HG02642 (cell line): ENCODE results near the gene HCN3.

Experiments
- ATAC-seq: cut with Tn5 transposase; IDR thresholded peaks from one replicate; pipeline ENCODE4 v1.9.1; 2021; ENCODE audit warnings: mild to moderate bottlenecking; ENCODE audit not compliant: unreplicated experiment, poor library complexity

The HCN3 gene

GRCh38 chr1:155253797-155254196 is 23.5 kb upstream of the HCN3 start:
- ATAC-seq, result no peak

DNA sequence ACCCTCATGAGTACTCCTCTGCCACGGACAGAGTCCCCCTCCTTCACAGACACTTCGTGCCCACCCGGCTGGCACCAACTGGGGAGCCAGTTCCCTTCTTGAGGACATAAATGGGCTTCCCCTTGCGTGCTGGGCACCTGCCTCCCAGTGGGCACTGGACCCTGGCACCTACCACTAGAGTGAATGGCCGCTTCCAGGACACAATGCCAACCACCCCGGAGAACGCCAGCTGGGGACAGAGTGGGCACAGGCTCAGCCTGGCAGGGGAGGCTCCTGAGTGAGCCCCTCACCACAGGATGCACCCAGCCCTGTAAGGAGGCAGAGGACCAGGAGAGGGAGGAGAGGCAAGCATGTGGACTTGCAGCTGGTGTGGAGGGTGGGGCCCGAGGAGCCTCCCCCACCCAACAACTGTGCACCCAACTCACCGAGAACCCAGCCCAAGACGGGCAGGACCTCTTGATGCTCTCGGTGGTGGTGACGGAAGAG is 23.0 kb upstream of the HCN3 start:
- ATAC-seq, result no peak

GRCh38 chr1:155254714-155255242 is 22.5 kb upstream of the HCN3 start:
- ATAC-seq, result no peak

DNA sequence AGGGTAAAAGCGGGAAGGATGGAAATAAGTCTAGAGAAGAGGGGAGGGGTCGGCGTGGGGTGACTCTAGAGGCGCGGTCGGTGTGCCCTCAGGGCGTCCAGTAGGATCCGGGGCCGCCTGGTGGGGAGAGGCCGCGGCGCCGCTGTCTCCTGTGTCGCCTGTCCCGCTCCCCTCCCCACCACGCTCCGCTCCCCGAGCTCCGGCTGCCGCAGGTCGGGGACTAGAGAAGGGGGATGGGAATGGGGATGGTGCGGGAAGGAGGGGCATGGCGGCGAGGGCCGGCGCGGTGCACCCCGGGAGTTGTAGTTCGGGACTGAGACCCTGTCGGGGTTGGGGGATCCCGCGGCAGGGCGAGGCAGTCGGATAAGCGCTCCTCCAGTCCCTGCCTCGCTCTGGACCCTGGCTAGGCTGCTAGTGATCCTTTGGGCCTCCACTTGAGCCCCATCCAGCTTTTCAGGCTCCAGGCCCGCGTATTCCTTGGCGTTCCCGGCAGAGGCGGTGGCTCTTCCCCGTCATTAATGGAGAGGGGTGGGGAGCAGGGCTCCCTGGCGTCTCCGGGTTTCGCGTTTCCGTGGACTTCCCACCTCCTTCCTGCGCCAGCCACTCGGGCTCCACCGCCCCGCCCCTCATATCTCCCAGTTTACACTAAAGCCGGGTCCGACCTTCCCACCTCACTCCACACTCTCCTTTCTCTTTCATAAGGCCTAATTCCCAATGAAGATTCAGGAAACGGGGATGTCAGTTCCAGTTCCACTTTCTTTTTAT is 21.8 kb upstream of the HCN3 start, which contains the start of gene ENTREP3:
ENTREP3 (minus strand) TSS at position 241 of the 765 bp plus-strand sequence. CDS start 606 bp downstream, outside the sequence.
- peak; percentile 57 for ATAC-seq

GRCh38 chr1:155256058-155256852 is 21.0 kb upstream of the HCN3 start:
- no peak for ATAC-seq

DNA sequence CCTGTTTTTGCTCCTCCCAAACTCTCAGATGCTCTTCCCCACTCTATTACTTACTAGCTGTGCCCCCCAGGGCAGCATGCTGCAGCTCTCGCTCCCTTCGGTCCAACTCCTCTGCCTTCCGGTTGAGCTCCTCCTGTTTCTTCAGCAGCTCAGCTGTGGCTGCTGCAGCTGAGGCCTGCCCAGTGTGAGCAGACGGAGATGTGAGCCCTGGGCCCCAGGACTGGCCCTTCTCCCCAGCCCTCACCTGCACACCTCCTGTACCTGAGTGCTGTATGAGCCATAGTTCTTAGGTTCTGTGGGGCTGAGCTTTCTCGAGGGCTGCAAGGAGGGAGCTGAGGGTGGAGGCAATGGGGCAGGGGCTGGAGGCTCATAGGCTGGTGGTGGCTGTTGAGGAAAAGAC is 17.0 kb upstream of the HCN3 start:
- ATAC-seq, result no peak

DNA sequence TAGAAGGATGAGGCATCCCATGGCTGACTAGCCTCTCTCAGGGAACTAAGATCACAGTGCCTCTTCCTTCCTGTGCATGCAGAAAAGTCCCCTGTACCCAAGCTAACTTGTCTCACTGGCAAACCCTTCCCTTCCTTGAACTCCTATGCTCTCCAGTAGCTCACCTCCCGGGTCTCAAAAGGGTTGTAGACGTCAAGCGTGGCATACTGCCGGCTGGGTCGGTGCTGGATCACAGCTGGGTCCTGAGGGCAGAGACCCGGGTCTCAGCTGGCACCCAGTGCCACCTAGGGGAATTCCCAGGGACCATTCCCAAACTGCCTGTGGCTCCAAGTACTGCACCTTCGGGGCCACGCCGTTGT is 15.8 kb upstream of the HCN3 start:
- peak; percentile 9 for ATAC-seq

GRCh38 chr1:155261852-155262673 is 15.2 kb upstream of the HCN3 start, which contains the start of gene SCAMP3:
TSS of gene SCAMP3 (minus strand) at chr1:155262360. CDS start at chr1:155262151, 209 bp downstream.
- ATAC-seq, result peak; percentile 90

DNA sequence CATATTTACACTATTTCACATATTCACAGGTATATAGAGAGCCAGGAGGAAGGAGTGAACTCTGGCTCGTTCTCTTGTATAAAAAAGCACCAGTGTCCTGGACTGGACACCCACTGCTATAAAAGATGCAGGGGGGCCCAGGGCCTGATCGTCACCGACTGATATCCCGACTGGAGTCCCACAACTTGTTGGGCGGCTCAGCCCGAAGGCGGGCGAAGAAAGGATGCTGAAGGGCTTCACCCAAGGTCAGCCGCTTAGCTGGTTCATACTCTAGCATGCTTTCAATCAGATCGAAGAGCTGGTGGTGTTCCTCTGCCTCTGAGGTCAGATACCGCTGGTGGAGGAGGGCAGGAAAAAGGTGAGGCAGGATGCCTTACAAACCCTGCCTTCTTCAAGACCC is 14.2 kb upstream of the HCN3 start:
- no peak for ATAC-seq

- ATAC-seq, result no peak
Measured at GRCh38 chr1:155266553-155266952, 10.7 kb upstream of the HCN3 start.

- ATAC-seq, result no peak
Measured at GRCh38 chr1:155267373-155267772, 9.9 kb upstream of the HCN3 start.

- no peak for ATAC-seq
Measured at GRCh38 chr1:155268630-155269029, 8.6 kb upstream of the HCN3 start.

DNA sequence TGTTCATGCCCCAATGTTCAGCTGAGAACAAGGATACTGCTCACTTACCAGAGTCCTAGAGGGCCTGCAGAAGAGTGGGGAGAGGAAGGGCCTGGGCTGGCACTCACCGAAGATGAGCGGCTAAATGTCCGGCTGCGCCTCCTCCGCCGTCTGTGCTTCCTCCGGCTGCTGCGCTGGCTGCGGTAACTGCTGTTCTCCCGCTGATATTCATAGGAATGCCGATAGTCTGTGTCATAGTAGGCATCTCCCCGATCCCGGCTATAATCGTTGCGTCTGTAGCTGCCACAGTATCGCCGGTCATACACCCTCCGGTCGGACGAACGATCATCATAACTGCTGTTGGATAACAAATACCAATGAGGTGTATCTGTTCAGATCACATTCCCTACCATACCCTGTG is 7.9 kb upstream of the HCN3 start:
- ATAC-seq, result no peak

GRCh38 chr1:155272466-155273342 is 4.6 kb upstream of the HCN3 start:
- peak; percentile 41 for ATAC-seq

DNA sequence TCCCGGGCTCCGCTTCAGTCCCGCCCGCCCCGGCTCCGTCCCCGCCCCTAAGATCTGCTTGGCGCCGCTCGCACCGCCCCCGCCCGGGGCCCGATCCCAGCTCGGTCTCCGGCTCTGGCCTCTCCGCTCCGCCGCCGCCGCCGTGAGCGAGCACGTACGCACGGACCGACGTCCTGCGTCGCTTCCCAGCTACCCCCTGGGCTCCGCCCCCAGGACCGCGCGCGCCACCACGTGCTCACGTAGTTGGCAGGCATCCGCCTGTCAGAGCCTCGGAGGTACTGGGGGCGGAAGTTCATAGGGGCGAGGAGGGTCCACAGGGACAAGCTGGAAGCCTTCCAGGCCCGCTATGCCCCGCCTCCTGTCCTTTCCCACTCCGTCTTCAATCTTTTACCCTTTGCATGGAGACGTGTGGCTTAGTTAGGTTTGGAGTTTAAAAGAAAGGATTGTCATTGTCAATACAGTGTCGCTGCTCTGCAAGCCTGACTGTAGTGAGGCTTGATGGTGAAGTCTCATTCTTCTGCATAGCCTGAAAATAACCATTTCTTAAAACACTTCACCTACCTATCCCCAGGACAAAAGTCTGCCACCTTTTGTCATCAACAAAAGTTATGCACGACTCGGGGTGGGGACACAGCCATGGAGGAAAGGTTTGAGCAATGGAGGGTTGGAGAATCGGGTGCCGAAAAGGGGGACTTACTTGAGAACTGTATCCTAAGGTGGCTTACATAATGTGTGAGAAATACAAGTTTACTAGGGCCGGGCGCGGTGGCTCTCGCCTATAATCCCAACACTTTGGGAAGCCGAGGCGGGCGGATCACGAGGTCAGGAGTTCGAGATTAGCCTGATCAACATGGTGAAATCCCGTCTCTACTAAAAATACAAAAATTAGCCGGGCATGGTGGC is 3.7 kb upstream of the HCN3 start, which contains the start of gene CLK2:
CLK2 (minus strand) TSS at position 162 of the 903 bp plus-strand sequence. CDS start 2,527 bp downstream, outside the sequence.
- peak; percentile 82 for ATAC-seq

DNA sequence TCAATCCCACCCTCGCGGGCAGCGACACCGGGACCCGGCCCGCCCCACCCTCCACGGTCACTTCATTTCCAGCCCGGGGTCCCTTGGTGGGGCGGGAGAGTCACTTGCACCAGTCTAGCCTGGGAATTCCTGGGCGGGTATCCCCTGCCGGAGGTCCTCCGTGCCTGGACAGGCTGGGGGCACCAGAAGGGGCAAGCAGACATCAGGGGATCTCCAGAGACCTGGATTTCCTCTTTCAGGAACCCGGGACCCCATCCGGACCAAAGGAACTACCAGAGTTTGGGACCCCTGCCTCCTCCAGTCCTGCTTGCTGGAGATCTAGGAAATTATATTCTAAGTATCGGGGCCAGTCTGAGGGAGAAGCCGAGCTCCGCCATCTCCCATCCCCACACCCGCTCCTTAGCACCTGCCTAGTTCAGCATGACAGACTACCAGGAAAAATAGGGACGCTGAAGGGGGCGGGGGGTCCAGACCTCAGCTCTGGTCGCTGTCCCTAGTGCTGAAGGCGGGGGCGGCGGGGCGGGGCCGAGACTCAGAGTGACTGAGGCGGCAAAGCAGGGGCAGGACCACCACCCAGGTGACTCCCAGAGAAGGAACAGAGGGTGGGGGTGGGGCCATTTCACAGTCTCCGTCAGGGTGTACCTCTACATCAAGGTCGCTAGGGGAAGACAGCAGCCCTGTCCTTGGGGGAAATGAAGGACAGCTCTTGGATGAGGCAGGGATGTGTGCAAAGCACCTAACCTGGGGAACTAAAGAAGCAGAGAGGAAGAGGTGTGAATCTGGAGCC is 832 bp downstream of the HCN3 start:
- ATAC-seq, result no peak

DNA sequence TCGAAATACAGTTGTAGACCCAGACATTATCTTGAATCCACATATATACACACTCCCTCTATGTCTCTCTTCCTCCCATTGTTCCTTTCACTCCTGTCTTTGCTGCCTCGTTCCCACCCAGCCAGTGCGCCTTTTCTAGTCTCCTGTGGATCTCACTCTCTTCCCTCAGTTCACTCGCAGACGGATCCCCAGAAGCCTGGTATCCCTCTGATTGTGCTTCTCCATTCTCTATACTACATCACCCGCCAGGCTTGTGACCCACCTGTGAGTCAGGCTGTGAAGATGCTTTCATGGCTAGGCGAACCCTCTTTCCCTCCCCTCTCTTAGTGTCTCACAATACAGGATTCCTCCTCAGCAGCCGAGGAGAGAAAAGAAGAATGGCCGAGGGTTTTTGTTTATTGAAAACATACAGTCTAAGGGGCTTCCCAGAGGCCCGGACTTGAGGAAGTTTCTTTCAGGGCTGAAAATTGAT is 1.5 kb downstream of the HCN3 start:
- ATAC-seq, result no peak
